ENCODE results near the gene KCNN2. TPM values are rescaled to one million over a fixed set of nuclear protein-coding genes. Genes with fewer than 3 reads are reported as not detected.
A peak's percentile ranks its signal among the peaks of the same experiment; 100 is the strongest.

Gene KCNN2
- total RNA-seq, 1 experiment from 2014 or later: 11.9 TPM

GRCh38 chr5:114544561-114544960 lies 182.7 kb downstream of the KCNN2 start:
- peaks cover 67% of the 10 kb centered on the region for H3K9me3 Mint-ChIP-seq
- ChIA-PET POLR2A (no interaction called here), CTCF (no interaction called here)
- DNase-seq (ENCODE audit: low spot score) (no peak), ATAC-seq (peak; percentile 44; the same call in 1 of the 2 replicates)
- TF ChIP-seq SMAD4 (CRISPR knock-in tag; IDR thresholded peaks at IDR 0.05): no peak
- TF ChIP-seq SMAD3 (CRISPR knock-in tag; IDR thresholded peaks at IDR 0.05; ENCODE audit: borderline replicate concordance): no peak
- TF ChIP-seq TP53 (CRISPR knock-in tag; IDR thresholded peaks at IDR 0.05): no peak
- no peak for TF ChIP-seq KAT7 (CRISPR knock-in tag; IDR thresholded peaks at IDR 0.05; ENCODE audit: borderline replicate concordance)
- TF ChIP-seq ZMAT4 (CRISPR knock-in tag; IDR thresholded peaks at IDR 0.05): no peak
- TF ChIP-seq E2F1 (CRISPR knock-in tag; IDR thresholded peaks at IDR 0.05): no peak
- TF ChIP-seq MYBL2 (CRISPR knock-in tag; IDR thresholded peaks at IDR 0.05): no peak
- no peak for TF ChIP-seq ZNF396 (CRISPR knock-in tag; IDR thresholded peaks at IDR 0.05; ENCODE audit: borderline replicate concordance)
- no peak for TF ChIP-seq JUN (CRISPR knock-in tag; IDR thresholded peaks at IDR 0.05)
- TF ChIP-seq FOXK1 (CRISPR knock-in tag; IDR thresholded peaks at IDR 0.05): no peak
- TF ChIP-seq, protein P1, sequence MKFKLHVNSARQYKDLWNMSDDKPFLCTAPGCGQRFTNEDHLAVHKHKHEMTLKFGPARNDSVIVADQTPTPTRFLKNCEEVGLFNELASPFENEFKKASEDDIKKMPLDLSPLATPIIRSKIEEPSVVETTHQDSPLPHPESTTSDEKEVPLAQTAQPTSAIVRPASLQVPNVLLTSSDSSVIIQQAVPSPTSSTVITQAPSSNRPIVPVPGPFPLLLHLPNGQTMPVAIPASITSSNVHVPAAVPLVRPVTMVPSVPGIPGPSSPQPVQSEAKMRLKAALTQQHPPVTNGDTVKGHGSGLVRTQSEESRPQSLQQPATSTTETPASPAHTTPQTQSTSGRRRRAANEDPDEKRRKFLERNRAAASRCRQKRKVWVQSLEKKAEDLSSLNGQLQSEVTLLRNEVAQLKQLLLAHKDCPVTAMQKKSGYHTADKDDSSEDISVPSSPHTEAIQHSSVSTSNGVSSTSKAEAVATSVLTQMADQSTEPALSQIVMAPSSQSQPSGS (CRISPR knock-in tag; IDR thresholded peaks at IDR 0.05; ENCODE audit: borderline replicate concordance, low read depth): no peak
- TF ChIP-seq, protein P2, sequence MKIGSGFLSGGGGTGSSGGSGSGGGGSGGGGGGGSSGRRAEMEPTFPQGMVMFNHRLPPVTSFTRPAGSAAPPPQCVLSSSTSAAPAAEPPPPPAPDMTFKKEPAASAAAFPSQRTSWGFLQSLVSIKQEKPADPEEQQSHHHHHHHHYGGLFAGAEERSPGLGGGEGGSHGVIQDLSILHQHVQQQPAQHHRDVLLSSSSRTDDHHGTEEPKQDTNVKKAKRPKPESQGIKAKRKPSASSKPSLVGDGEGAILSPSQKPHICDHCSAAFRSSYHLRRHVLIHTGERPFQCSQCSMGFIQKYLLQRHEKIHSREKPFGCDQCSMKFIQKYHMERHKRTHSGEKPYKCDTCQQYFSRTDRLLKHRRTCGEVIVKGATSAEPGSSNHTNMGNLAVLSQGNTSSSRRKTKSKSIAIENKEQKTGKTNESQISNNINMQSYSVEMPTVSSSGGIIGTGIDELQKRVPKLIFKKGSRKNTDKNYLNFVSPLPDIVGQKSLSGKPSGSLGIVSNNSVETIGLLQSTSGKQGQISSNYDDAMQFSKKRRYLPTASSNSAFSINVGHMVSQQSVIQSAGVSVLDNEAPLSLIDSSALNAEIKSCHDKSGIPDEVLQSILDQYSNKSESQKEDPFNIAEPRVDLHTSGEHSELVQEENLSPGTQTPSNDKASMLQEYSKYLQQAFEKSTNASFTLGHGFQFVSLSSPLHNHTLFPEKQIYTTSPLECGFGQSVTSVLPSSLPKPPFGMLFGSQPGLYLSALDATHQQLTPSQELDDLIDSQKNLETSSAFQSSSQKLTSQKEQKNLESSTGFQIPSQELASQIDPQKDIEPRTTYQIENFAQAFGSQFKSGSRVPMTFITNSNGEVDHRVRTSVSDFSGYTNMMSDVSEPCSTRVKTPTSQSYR (CRISPR knock-in tag; IDR thresholded peaks at IDR 0.05): no peak
- H3K4me3 Mint-ChIP-seq: no peak overlapping the region
- no peaks in the 10 kb centered on the region for H3K36me3 Mint-ChIP-seq
- H3K4me1 Mint-ChIP-seq: no peaks in the 10 kb centered on the region
- H3K27me3 Mint-ChIP-seq (ENCODE audit: low read depth): no peaks in the 10 kb centered on the region; the same call in 1 of the 2 replicates
- no peak overlapping the region for H3K27ac Mint-ChIP-seq
